Measurements from ENCODE around the gene CREG2. TPM values are rescaled to one million over a fixed set of nuclear protein-coding genes. Genes with fewer than 3 reads are reported as not detected.

Gene CREG2
- polyA plus RNA-seq, 1 donor from 2014 or later = 1.2 TPM

DNA sequence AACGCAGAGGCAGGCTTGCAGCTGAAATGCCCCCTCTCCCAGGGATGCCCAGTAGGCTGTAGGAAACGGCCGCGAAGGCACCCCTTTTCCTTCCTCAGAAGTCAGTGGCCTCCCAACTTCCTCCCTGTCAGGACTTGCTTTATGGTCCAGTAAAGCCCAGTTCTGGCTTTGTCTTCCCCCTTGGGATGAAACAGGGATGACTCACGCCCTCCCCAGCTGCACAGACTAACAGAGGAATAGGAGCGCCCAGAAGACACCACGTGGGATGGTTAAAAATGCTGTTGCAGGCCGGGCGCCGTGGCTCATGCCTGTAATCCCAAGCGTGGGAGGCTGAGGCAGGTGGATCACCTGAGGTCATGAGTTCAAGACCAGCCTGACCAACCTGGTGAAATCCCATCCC lies 6.9 kb downstream of the CREG2 start (continued):
- TF ChIP-seq, protein P1, sequence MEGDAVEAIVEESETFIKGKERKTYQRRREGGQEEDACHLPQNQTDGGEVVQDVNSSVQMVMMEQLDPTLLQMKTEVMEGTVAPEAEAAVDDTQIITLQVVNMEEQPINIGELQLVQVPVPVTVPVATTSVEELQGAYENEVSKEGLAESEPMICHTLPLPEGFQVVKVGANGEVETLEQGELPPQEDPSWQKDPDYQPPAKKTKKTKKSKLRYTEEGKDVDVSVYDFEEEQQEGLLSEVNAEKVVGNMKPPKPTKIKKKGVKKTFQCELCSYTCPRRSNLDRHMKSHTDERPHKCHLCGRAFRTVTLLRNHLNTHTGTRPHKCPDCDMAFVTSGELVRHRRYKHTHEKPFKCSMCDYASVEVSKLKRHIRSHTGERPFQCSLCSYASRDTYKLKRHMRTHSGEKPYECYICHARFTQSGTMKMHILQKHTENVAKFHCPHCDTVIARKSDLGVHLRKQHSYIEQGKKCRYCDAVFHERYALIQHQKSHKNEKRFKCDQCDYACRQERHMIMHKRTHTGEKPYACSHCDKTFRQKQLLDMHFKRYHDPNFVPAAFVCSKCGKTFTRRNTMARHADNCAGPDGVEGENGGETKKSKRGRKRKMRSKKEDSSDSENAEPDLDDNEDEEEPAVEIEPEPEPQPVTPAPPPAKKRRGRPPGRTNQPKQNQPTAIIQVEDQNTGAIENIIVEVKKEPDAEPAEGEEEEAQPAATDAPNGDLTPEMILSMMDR (IDR thresholded peaks at IDR 0.05; ENCODE audit: poor library complexity, severe bottlenecking) = no peak
- TF ChIP-seq POLR2AphosphoS5 (IDR thresholded peaks at IDR 0.05) = no peak

DNA sequence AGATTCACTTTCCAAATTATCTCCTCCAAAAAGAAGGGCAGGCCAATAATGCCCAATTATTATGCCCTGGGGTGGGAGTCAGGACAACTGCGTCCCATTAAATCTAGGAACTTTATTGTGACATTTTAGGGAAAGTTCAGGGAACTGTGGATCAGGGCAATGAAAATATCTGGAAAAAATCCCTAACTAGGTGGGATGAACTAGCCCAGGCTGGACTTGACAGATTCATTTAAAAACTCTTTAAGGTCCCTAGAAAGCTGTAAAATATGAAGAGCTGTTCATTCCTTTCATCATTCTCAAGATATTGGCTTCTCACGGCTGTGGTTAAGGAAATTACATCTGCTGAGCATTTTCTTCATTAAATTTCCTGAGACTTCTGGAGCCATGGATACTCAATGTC lies 8.2 kb downstream of the CREG2 start:
- no peaks in the 10 kb centered on the region for H3K36me3 ChIP-seq (ENCODE audit: insufficient read depth, low read length)
- H4K20me1 ChIP-seq (ENCODE audit: insufficient read depth) = no peaks in the 10 kb centered on the region
- no peak overlapping the region for H3K4me2 ChIP-seq (ENCODE audit: low read length)
- H2AFZ ChIP-seq (ENCODE audit: low read depth, low read length) = no peak overlapping the region
- peaks cover 4% of the 10 kb centered on the region for H3K27me3 ChIP-seq (ENCODE audit: insufficient read depth, low read depth, low read length)
- no peak overlapping the region for H3K27ac ChIP-seq (ENCODE audit: low read length)
- H3K79me2 ChIP-seq (replicated peaks; ENCODE audit: insufficient read depth, low read length) = no peaks in the 10 kb centered on the region
- no peaks in the 10 kb centered on the region for H3F3A ChIP-seq (ENCODE audit: insufficient read depth, low read length, poor library complexity, severe bottlenecking)
- no peaks in the 10 kb centered on the region for H3K9me3 ChIP-seq (ENCODE audit: low read length)
- no peaks in the 10 kb centered on the region for H3K9me2 ChIP-seq (ENCODE audit: insufficient read depth, low read length)
- no peak overlapping the region for H3K9ac ChIP-seq (ENCODE audit: low read length)
- TF ChIP-seq SMC3 (conservative IDR thresholded peaks at IDR 0.05; ENCODE audit: poor library complexity) (no peak), EZH2 (IDR thresholded peaks at IDR 0.05; ENCODE audit: borderline replicate concordance, insufficient read depth, low read length, poor library complexity, severe bottlenecking) (no peak), RAD21 (conservative IDR thresholded peaks at IDR 0.05) (no peak)
- TF ChIP-seq, protein P2, sequence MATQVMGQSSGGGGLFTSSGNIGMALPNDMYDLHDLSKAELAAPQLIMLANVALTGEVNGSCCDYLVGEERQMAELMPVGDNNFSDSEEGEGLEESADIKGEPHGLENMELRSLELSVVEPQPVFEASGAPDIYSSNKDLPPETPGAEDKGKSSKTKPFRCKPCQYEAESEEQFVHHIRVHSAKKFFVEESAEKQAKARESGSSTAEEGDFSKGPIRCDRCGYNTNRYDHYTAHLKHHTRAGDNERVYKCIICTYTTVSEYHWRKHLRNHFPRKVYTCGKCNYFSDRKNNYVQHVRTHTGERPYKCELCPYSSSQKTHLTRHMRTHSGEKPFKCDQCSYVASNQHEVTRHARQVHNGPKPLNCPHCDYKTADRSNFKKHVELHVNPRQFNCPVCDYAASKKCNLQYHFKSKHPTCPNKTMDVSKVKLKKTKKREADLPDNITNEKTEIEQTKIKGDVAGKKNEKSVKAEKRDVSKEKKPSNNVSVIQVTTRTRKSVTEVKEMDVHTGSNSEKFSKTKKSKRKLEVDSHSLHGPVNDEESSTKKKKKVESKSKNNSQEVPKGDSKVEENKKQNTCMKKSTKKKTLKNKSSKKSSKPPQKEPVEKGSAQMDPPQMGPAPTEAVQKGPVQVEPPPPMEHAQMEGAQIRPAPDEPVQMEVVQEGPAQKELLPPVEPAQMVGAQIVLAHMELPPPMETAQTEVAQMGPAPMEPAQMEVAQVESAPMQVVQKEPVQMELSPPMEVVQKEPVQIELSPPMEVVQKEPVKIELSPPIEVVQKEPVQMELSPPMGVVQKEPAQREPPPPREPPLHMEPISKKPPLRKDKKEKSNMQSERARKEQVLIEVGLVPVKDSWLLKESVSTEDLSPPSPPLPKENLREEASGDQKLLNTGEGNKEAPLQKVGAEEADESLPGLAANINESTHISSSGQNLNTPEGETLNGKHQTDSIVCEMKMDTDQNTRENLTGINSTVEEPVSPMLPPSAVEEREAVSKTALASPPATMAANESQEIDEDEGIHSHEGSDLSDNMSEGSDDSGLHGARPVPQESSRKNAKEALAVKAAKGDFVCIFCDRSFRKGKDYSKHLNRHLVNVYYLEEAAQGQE (IDR thresholded peaks at IDR 0.05; ENCODE audit: borderline replicate concordance) = no peak
- TF ChIP-seq, protein P1 (IDR thresholded peaks at IDR 0.05; ENCODE audit: poor library complexity, severe bottlenecking) = no peak
- no peak overlapping the region for H3K4me3 ChIP-seq (ENCODE audit: low read length)

DNA sequence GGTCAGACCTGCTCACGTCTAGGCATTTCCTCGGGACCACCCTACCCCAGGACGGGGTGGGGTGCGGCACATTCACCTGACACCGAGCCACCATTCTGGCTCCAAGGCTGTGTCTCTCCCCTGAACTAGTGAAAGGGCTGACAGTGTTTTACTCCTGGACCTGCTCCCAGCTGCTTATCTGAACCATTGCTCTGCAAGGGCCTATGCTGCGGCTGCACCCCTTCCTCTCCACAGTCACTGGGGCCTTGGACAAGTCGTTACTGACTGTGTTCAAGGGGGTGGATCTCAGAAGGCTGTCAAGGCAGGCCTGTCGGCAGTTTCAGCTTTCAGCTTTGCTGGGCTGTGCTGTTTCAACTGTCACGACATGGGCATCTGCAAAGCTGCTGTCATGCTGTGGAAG lies 11.7 kb downstream of the CREG2 start:
- Histone ChIP-seq H3K4me3 (ENCODE audit: low read length) (no peak overlapping the region), H3K79me2 (replicated peaks; ENCODE audit: insufficient read depth, low read length) (no peaks in the 10 kb centered on the region), H3K27me3 (ENCODE audit: insufficient read depth, low read depth, low read length) (no peaks in the 10 kb centered on the region), H3K27ac (ENCODE audit: low read length) (no peak overlapping the region), H2AFZ (ENCODE audit: low read depth, low read length) (no peak overlapping the region), H3F3A (ENCODE audit: insufficient read depth, low read length, poor library complexity, severe bottlenecking) (no peaks in the 10 kb centered on the region), H3K9ac (ENCODE audit: low read length) (no peak overlapping the region), H3K36me3 (ENCODE audit: insufficient read depth, low read length) (no peaks in the 10 kb centered on the region), H3K4me2 (ENCODE audit: low read length) (no peak overlapping the region), H3K9me2 (ENCODE audit: insufficient read depth, low read length) (no peaks in the 10 kb centered on the region), H3K9me3 (ENCODE audit: low read length) (no peaks in the 10 kb centered on the region), H4K20me1 (ENCODE audit: insufficient read depth) (no peaks in the 10 kb centered on the region)
- TF ChIP-seq SMC3 (conservative IDR thresholded peaks at IDR 0.05; ENCODE audit: poor library complexity) = no peak
- TF ChIP-seq, protein P1 (IDR thresholded peaks at IDR 0.05; ENCODE audit: poor library complexity, severe bottlenecking) = no peak
- TF ChIP-seq TAF1 (IDR thresholded peaks at IDR 0.05; ENCODE audit: low read depth) = no peak
- TF ChIP-seq, protein P2 (IDR thresholded peaks at IDR 0.05; ENCODE audit: borderline replicate concordance) = no peak
- no peak for TF ChIP-seq EZH2 (IDR thresholded peaks at IDR 0.05; ENCODE audit: borderline replicate concordance, insufficient read depth, low read length, poor library complexity, severe bottlenecking)
- TF ChIP-seq EP300 (conservative IDR thresholded peaks at IDR 0.05; ENCODE audit: poor library complexity, severe bottlenecking) = no peak
- no peak for TF ChIP-seq POLR2AphosphoS5 (IDR thresholded peaks at IDR 0.05)
- no peak for TF ChIP-seq RAD21 (conservative IDR thresholded peaks at IDR 0.05)
- TF ChIP-seq MXI1 (conservative IDR thresholded peaks at IDR 0.05; ENCODE audit: poor library complexity, severe bottlenecking) = no peak

Measured in neural cell (in vitro differentiated cells).